ENCODE data around the gene TWF2. TPM values are rescaled to one million over a fixed set of nuclear protein-coding genes. Genes with fewer than 3 reads are reported as not detected.

TWF2 gene
- total RNA-seq, 6 donors from 2014 or later, result 31.9 to 83.5 (median 66.6) TPM

GRCh38 chr3:52253314-52254304 is 14.7 kb upstream of the TWF2 start:
- 67 to 80% methylated on average over 8 to 12 of the region's 12 CpGs for WGBS, 2 donors
- Histone ChIP-seq H3K27ac (peak overlapping the region; percentile 41 to 65 (median 54)), H3K4me3 (no peak overlapping the region), H3K36me3 (peaks cover 31 to 100% (median 60%) of the 10 kb centered on the region in 4 donors), H3K27me3 (no peaks in the 10 kb centered on the region), H3K9me3 (no peaks in the 10 kb centered on the region), H3K4me1 (peaks cover 3 to 32% (median 10%) of the 10 kb centered on the region in 4 donors)
- DNase-seq, result peak in 1 of 2 donors; percentile 74
- TF ChIP-seq POLR2A (IDR thresholded peaks at IDR 0.05), result no peak
- no peak for TF ChIP-seq CTCF (IDR thresholded peaks at IDR 0.05)
- peak; percentile 22 to 51 for TF ChIP-seq POLR2AphosphoS5 (IDR thresholded peaks at IDR 0.05)
- TF ChIP-seq EP300 (IDR thresholded peaks at IDR 0.05), result peak in 1 of 4 donors; percentile 15
- ATAC-seq (ENCODE audit: low FRiP score in 2 of 2), result peak; percentile 88

DNA sequence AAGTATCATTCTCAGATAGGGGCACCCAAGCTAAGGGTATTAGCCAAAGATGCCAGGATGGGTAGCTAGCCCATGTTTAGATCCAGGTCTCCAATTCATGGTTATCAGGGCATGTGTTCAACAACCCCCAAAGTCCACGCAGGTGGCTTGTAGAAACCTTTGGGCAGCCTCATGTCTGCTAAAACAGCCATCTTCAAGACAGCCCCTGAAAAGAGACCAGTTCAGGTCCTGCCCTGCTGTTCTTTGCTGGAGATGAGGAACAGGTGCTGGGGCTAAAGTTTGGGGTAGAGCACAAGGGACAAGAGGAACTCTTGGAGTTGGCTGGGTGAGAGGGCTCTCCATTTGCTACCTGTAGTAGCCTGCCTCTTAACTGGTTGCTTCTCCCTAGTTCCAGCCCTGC is 11.2 kb upstream of the TWF2 start:
- Histone ChIP-seq H3K27ac (no peak overlapping the region), H3K4me3 (no peak overlapping the region), H3K36me3 (peaks cover 0 to 73% (median 32%) of the 10 kb centered on the region in 4 donors), H3K9me3 (no peaks in the 10 kb centered on the region), H3K27me3 (no peaks in the 10 kb centered on the region), H3K4me1 (peaks cover 14 to 61% (median 27%) of the 10 kb centered on the region in 4 donors)
- DNase-seq, result no peak
- TF ChIP-seq POLR2AphosphoS5 (IDR thresholded peaks at IDR 0.05) (no peak), EP300 (IDR thresholded peaks at IDR 0.05) (no peak), POLR2A (IDR thresholded peaks at IDR 0.05) (no peak), CTCF (IDR thresholded peaks at IDR 0.05) (no peak)
- WGBS, 2 donors, result 100% methylated on average over 1 of the region's 1 CpG
- ATAC-seq (ENCODE audit: low FRiP score in 2 of 2), result no peak

DNA sequence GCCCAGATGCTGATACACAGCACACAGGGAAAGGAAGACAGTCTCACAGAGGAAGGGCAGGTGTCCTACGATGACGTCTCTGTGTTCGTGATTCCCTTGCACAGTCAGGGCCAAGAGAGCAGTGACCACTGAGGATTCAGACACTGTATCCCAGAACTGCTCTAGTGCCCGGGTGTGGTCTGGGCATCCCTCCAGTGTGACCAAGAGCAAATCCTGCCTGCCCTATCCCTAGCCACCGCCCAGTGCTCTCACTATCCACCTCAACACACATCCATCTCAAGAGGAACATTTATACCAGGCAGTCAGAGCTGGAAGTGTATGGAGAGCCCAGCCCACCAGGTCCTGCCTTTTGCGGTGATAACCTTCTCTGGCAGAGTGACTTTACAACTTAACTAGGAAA is 10.7 kb upstream of the TWF2 start:
- no peak overlapping the region for H3K27ac ChIP-seq
- DNase-seq (no peak), ATAC-seq (ENCODE audit: low FRiP score in 2 of 2) (no peak)
- peaks cover 18 to 64% (median 31%) of the 10 kb centered on the region in 4 donors for H3K4me1 ChIP-seq
- no peak overlapping the region for H3K4me3 ChIP-seq
- TF ChIP-seq EP300 (IDR thresholded peaks at IDR 0.05) (no peak), POLR2AphosphoS5 (IDR thresholded peaks at IDR 0.05) (no peak), CTCF (IDR thresholded peaks at IDR 0.05) (no peak), POLR2A (IDR thresholded peaks at IDR 0.05) (no peak)
- no peaks in the 10 kb centered on the region for H3K9me3 ChIP-seq
- H3K27me3 ChIP-seq, result no peaks in the 10 kb centered on the region
- peaks cover 0 to 69% (median 30%) of the 10 kb centered on the region in 4 donors for H3K36me3 ChIP-seq
- WGBS, 2 donors, result 87 to 90% methylated on average over 2 to 6 of the region's 6 CpGs

DNA sequence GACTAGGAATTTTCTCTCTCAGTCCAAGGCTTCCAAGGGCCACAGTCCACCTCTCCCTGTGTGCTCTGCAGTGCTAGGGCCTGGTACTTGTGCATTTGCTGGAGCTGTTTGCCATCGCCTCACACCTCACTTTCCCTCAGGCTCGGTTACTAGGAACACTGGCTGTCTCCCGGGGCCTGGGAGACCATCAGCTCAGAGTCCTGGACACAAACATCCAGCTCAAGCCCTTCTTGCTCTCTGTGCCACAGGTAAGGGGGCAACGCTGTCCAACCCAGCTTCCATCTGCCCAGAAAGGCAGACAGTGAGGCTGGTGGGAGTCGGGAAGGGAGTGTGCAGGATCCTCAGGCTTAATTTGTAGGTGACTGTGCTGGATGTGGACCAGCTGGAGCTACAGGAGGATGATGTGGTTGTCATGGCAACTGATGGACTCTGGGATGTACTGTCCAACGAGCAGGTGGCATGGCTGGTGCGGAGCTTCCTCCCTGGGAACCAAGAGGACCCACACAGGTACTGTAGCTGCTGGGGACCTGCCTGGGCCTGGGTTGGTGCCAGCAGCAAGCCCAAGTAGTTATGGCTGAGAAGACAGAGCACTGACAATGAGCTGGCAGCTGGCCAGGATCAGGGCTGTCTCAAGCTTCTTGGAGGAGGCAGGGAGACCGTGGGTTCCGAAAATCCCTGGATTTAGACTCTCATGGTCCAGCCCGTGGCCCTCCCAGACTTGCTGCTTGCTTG is 10.0 kb upstream of the TWF2 start:
- TF ChIP-seq CTCF (IDR thresholded peaks at IDR 0.05), result no peak
- no peak for TF ChIP-seq POLR2AphosphoS5 (IDR thresholded peaks at IDR 0.05)
- TF ChIP-seq EP300 (IDR thresholded peaks at IDR 0.05), result no peak
- no peak for TF ChIP-seq POLR2A (IDR thresholded peaks at IDR 0.05)
- Histone ChIP-seq H3K36me3 (peaks cover 0 to 62% (median 26%) of the 10 kb centered on the region in 4 donors), H3K4me3 (no peak overlapping the region), H3K9me3 (no peaks in the 10 kb centered on the region), H3K4me1 (peaks cover 24 to 61% (median 35%) of the 10 kb centered on the region in 4 donors), H3K27ac (peak overlapping the region in 2 of 4 donors; percentile 2 to 95), H3K27me3 (no peaks in the 10 kb centered on the region)
- no peak for DNase-seq
- no peak for ATAC-seq (ENCODE audit: low FRiP score in 2 of 2)
- 68 to 69% methylated on average over 10 of the region's 10 CpGs for WGBS, 2 donors

Measured in upper lobe of left lung (tissue), 6 donors.